Neuron (in vitro differentiated cells): ENCODE measurements around the gene ELAVL1.

Source experiments
- H2AFZ ChIP-seq: one replicate; pipeline ENCODE4 v1.6.1; 2013; ENCODE audit warnings: low read depth, mild to moderate bottlenecking, inconsistent platforms, low read length, moderate library complexity
- H3K27me3 ChIP-seq: one replicate; pipeline ENCODE4 v1.6.1; 2013; ENCODE audit warnings: low read length; ENCODE audit not compliant: insufficient read depth
- H3K36me3 ChIP-seq: one replicate; pipeline ENCODE4 v1.6.1; 2013; ENCODE audit warnings: low read length; ENCODE audit not compliant: insufficient read depth
- H3K4me1 ChIP-seq: one replicate; pipeline ENCODE4 v1.6.1; 2013; ENCODE audit warnings: low read length; ENCODE audit not compliant: insufficient read depth
- H3K4me3 ChIP-seq: 2 replicates; pipeline ENCODE4 v1.5.1; 2013; ENCODE audit warnings: mild to moderate bottlenecking, low read length, moderate library complexity
- H3K9me3 ChIP-seq: one replicate; pipeline ENCODE4 v1.6.1; 2013; ENCODE audit warnings: low read length

ELAVL1 gene

DNA sequence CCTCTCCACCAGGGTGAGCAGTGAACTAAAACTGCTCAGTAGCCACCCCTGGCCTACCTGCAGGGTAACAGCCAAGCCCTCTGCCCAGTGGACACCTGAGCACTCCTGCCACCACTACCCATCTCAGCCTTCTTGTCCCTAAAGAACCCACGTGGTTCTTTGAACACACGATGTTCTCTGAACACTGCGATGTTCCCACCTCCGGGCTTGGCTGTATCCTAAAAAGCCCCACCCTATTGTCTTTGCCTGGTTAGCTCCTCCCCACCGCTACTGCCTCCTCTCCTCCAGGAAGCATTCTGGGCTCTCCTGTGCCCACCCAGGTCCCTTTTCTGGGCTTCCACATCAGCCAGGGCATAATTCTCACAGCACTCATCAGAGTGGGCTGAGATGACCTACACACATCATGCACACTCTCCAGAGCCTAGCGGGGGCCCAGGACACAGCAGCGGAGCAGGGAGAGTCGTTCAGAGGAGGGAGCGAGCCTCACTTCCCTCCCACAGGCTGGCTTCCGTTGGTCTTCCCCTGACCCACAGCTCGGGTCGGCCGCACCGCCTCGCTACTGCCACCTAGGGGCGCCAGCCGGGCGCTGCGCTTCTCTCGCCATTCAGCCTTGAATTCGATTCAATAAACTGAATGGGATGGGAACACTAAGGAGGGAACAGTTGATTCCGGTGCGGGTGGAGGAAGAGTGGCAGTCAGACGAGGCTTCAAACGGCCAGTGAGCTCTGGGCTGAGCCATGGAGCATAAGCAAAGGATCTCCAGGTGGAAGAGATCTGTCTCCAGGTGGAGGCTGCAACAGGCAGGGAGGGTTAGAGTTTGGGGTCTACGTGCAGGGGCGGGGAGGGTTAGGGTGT lies 3.2 kb downstream of the ELAVL1 start:
- H2AFZ ChIP-seq = no peak overlapping the region
- peaks cover under 1% of the 10 kb centered on the region for H3K9me3 ChIP-seq
- H3K4me3 ChIP-seq = peak overlapping the region; percentile 17
- no peaks in the 10 kb centered on the region for H3K27me3 ChIP-seq
- peaks cover 20% of the 10 kb centered on the region for H3K36me3 ChIP-seq
- peaks cover 26% of the 10 kb centered on the region for H3K4me1 ChIP-seq

DNA sequence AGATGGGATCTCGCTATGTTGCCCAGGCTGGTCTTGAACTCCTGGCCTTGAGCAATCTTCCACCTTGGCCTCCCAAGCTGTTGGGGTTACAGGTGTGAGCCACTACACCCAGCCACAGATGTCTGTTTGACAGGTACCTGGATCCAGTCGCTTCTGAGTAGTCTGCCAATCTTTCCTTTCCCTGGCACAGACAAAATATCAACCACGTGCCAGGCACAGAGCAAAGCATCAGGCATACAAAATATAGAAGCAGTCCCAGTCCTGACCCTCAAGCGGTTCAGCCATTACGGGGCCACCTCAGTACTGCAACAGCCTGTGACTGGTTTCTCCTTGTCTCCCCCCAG lies 3.8 kb downstream of the ELAVL1 start:
- no peak overlapping the region for H2AFZ ChIP-seq
- H3K4me1 ChIP-seq = peaks cover 26% of the 10 kb centered on the region
- no peak overlapping the region for H3K4me3 ChIP-seq
- H3K27me3 ChIP-seq = no peaks in the 10 kb centered on the region
- H3K9me3 ChIP-seq = peaks cover 2% of the 10 kb centered on the region
- peaks cover 20% of the 10 kb centered on the region for H3K36me3 ChIP-seq

DNA sequence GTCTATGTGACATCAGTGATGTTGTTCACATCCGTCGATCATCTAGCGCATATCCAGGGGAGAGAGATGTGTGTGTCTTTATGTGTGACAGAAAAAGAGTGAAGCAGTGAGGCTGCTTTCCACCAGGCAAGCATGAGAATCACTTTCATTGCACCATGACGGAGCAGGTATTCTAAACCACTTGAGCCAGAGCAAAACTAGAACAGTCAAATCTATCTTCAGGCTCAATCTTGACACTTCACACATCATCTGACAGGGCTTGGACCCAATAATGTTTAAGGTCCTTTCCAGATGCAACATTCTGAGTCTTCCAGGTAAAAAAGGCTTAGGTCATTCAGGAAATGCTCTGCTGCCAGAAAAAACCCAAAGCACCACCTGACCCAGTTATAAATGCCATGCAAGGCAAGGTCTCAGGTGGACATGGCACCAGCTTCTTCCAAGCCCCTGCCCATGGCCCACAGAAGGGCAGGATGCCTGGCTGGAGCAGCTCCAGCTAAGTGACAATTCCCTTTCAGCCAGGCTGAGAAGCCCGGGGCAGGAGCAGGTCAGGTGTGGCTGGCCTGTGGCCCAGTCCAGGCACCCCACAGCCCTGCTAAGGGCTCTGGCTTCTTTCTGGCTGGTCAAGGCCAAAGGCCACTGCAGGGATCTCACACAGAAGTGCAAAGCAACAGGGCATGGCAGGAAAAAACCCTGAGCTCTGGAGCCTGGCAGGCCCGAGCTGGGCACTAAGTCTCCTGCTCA lies 5.0 kb downstream of the ELAVL1 start:
- H3K4me1 ChIP-seq = peaks cover 22% of the 10 kb centered on the region
- peaks cover 2% of the 10 kb centered on the region for H3K9me3 ChIP-seq
- no peak overlapping the region for H2AFZ ChIP-seq
- H3K27me3 ChIP-seq = no peaks in the 10 kb centered on the region
- H3K36me3 ChIP-seq = peaks cover 20% of the 10 kb centered on the region
- no peak overlapping the region for H3K4me3 ChIP-seq

DNA sequence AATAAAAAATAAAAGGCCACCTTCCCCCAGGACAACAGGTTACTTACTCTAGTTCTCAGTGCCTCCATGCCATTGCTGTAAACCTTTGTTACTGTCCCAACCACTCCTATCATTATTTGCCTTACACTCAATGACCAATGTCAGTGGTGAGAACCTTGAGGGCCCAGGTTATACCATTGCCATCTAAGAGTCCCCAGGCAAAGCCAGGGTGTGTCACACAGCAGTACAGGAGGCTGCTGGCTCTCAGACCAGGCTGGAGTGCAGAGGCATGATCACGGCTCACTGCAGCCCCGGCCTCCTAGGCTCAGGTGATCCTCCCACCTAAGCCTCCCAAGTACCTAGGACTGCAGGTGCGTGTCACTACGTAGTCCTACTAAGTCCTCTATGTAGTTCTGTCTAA lies 6.1 kb downstream of the ELAVL1 start:
- H2AFZ ChIP-seq = no peak overlapping the region
- H3K4me1 ChIP-seq = peaks cover 19% of the 10 kb centered on the region
- H3K9me3 ChIP-seq = peaks cover 2% of the 10 kb centered on the region
- H3K36me3 ChIP-seq = peaks cover 20% of the 10 kb centered on the region
- no peak overlapping the region for H3K4me3 ChIP-seq
- H3K27me3 ChIP-seq = no peaks in the 10 kb centered on the region

DNA sequence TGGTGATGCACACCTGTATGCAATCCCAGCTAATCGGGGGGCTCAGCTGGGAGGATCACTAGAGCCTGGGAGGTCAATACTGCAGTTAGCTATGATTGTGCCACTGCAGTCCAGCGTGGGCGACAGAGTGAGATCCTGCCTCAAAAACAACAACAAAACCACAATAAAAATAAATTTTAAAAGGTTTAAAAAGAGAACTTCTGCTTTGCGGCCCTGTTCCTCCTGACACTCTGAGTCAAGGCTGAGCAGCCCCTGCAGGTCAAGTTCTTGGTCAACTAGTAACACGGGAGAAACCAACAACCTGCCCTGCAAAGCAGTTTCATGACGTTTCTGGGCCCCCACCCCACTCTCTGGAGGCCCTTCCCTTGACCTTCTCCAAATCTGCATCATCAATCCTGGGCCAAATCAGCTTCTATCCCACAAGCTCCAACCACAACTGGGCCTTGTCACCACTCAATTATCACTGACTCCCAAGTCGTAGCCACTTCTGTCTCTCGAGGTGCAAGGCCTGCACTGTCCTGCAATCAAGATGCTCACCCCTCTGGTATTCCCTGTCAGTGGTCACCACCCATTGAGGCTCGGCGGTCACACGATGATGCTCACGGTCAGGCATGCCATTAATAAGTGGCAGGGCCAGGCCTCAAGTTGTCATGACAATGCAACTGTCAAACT lies 7.5 kb downstream of the ELAVL1 start:
- Histone ChIP-seq H3K4me1 (peaks cover 12% of the 10 kb centered on the region), H2AFZ (no peak overlapping the region), H3K4me3 (no peak overlapping the region), H3K36me3 (peaks cover 24% of the 10 kb centered on the region), H3K27me3 (no peaks in the 10 kb centered on the region), H3K9me3 (peaks cover 2% of the 10 kb centered on the region)

DNA sequence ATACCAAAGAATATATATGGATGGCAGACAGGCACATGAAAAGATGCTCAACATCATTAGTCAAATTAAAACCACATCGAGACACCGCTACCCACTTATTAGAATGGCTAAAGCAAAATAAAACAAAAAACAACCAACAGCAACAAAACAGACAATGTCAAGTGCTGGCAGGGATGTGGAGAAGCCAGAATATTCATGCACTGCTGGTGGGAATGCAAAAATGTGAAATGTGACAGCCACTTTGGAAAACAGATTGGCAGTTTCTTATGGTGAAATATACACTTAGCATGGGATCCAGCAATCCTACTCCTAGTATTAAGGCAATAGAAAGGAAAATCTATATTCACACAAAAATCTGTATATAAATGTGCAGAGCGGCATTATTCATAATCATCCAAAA lies 8.6 kb downstream of the ELAVL1 start:
- Histone ChIP-seq H3K36me3 (peaks cover 31% of the 10 kb centered on the region), H3K4me3 (no peak overlapping the region), H2AFZ (no peak overlapping the region)

DNA sequence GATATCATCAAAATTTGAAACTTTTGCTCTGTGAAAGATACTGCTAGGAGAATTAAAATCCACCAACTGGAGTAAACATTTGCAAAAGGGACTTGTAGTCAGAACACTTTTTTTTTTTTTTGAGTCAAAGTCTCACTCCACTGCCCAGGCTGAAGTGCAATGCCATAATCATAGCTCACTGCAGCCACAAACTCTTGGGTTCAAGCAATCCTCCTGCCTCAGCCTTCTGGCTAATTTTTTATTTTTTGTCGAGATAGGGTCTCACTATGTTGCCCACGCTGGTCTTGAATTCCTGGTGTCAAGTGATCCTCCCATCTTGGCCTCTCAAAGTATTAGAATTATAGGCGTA lies 9.7 kb downstream of the ELAVL1 start:
- Histone ChIP-seq H3K27me3 (no peaks in the 10 kb centered on the region), H2AFZ (no peak overlapping the region), H3K4me1 (no peaks in the 10 kb centered on the region), H3K4me3 (no peak overlapping the region), H3K36me3 (peaks cover 37% of the 10 kb centered on the region), H3K9me3 (peaks cover 2% of the 10 kb centered on the region)

More for the DNA sequence above, 8.6 kb downstream of the ELAVL1 start:
- H3K4me1 ChIP-seq = peaks cover 2% of the 10 kb centered on the region
- peaks cover 2% of the 10 kb centered on the region for H3K9me3 ChIP-seq
- H3K27me3 ChIP-seq = no peaks in the 10 kb centered on the region

DNA sequence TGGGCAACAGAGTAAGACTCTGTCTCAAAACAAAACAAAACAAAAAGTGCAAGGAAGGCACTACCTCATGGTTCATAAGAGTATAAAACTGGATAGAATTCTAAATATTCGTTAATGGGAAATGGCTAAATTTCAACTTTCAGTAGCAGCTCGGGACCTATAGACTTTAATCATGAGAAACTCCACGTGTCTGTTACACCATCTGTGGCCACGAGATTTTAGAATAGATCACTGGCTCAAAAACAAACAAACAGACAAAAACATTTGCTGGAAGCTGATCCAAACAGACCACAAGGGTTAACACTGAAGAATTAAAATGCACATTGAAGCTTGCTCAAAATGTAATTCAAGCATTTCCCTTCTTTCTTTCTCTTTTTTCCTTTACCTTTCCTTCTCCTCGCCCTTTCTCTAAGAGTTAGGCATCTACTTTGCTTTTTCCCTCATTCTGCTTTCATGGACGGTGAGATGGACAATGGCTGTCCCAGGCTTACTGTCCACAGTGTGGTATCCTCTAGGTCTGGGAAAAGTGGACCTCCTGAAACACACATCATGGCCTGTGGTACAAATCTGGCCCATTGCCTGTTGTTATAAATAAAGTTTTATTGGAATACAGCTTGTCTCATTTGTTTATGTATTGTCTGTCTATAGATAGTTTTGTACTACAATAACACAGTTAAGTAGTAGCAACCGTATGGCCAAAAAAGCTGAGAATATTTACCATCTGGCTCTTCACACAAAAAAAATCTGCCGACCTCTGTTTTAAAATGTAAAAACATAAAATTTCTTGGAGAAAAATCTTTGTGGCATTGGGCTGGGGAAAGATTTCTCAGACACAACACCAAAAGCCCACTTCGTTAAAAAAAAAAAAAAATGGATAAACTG lies 10.3 kb downstream of the ELAVL1 start:
- Histone ChIP-seq H3K36me3 (peaks cover 37% of the 10 kb centered on the region), H2AFZ (no peak overlapping the region), H3K4me1 (no peaks in the 10 kb centered on the region), H3K9me3 (peaks cover 2% of the 10 kb centered on the region), H3K4me3 (no peak overlapping the region), H3K27me3 (no peaks in the 10 kb centered on the region)

DNA sequence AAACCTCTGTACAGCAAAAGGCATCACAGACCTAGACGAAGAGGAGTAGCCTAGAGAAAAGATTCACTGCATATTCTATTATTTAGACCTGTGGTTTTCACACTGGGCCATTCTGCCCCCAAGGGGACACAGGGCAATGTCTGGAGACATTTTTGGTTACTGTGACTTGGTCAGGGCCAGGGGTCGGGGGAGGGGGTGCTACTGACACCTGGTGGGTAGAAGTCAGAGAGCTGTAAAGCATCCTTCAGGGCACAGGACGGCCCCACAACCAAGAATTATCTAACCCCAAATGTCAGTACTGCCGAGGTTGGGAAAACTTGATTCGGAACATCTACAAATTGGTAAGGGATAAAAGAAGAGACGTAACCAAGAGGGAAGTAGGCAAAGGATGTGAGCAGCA lies 11.3 kb downstream of the ELAVL1 start:
- Histone ChIP-seq H3K27me3 (no peaks in the 10 kb centered on the region), H3K4me1 (no peaks in the 10 kb centered on the region), H2AFZ (no peak overlapping the region), H3K4me3 (no peak overlapping the region), H3K36me3 (peaks cover 41% of the 10 kb centered on the region), H3K9me3 (peaks cover 2% of the 10 kb centered on the region)

DNA sequence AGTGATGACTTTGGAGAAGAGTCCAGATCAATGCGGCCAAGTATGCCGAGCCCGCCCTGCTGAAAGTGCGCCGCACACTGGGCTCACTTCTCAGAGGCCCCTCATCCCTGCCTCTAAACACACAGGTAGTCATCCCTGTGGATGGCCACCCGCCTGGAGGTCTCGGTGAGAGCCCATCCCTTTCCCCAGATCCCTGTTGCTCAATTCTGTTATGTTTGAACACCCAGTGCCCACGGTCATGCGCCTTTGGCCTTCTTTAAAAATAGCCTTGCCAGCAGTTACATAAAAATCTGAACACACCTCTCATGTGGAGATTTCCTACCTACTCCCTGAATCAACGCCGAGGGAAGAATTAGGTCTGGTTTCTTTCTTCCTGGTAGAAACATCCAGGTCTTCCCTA lies 11.9 kb downstream of the ELAVL1 start:
- no peaks in the 10 kb centered on the region for H3K27me3 ChIP-seq

DNA sequence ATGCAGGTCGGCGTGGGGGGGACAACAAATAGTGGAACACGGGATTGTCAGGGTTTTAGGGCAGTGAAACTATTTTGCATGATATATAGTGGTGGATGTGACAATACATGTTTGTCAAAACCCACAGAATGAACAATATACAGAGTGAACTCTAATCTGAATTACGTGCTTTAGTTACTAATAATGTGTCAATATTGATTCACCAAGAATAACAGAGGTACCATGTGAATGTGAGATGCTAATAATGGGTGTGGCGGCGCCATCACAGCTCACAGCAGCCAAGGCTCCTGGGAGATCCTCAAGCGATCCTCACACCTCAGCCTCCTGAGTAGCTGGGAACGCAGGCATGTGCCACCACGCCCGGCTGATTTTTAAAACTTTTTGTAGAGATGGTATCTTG lies 12.9 kb downstream of the ELAVL1 start:
- Histone ChIP-seq H3K9me3 (peaks cover 2% of the 10 kb centered on the region), H2AFZ (no peak overlapping the region), H3K4me1 (no peaks in the 10 kb centered on the region), H3K4me3 (no peak overlapping the region), H3K36me3 (peaks cover 50% of the 10 kb centered on the region), H3K27me3 (no peaks in the 10 kb centered on the region)

More for the DNA sequence above, 11.9 kb downstream of the ELAVL1 start:
- Histone ChIP-seq H3K36me3 (peaks cover 46% of the 10 kb centered on the region), H2AFZ (no peak overlapping the region), H3K9me3 (peaks cover 2% of the 10 kb centered on the region), H3K4me3 (no peak overlapping the region), H3K4me1 (no peaks in the 10 kb centered on the region)

DNA sequence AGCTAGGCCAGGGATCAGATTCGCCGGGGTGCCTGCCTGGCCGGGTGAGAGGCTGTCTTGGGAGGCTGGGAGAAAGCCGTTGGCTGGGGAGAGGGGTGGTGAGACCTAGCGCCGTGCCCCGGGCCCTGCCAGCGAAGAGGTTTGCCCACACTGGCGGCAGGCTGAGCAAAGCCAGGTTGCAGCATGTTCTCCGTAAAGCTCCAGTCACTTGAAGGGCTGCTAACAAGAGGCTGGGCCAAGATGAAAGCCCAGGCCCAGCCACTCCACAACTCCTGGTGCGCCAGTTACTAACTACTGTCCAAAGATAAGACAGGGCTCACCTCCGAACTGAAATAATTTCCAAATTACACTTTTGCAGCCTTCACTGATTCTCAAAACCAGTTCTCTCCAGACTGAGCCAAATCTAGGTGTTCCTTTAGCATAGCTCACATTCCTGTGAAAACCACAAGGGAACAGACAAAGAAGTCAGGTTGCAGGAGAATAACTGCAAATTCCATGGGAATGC lies 16.3 kb downstream of the ELAVL1 start:
- Histone ChIP-seq H3K36me3 (peaks cover 79% of the 10 kb centered on the region), H2AFZ (no peak overlapping the region)

More for the DNA sequence above, 16.3 kb downstream of the ELAVL1 start:
- Histone ChIP-seq H3K27me3 (no peaks in the 10 kb centered on the region), H3K9me3 (no peaks in the 10 kb centered on the region), H3K4me1 (no peaks in the 10 kb centered on the region), H3K4me3 (no peak overlapping the region)
